NCI-H2227 (cell line): ENCODE data around the gene SHOC2.

Experiments used
- DNase-seq: peaks from one replicate; lab custom pipeline; 2025; ENCODE audit not compliant: unreplicated experiment; lab: John Stamatoyannopoulos, UW

SHOC2 gene

GRCh38 chr10:111039522-111039921 is 120.1 kb downstream of the SHOC2 start:
- DNase-seq, result no peak

GRCh38 chr10:111057006-111057405 is 137.6 kb downstream of the SHOC2 start:
- DNase-seq, result no peak
